ENCODE data around the gene MRPS18C.
A peak's percentile ranks its signal among the peaks of the same experiment; 100 is the strongest.

MRPS18C gene

DNA sequence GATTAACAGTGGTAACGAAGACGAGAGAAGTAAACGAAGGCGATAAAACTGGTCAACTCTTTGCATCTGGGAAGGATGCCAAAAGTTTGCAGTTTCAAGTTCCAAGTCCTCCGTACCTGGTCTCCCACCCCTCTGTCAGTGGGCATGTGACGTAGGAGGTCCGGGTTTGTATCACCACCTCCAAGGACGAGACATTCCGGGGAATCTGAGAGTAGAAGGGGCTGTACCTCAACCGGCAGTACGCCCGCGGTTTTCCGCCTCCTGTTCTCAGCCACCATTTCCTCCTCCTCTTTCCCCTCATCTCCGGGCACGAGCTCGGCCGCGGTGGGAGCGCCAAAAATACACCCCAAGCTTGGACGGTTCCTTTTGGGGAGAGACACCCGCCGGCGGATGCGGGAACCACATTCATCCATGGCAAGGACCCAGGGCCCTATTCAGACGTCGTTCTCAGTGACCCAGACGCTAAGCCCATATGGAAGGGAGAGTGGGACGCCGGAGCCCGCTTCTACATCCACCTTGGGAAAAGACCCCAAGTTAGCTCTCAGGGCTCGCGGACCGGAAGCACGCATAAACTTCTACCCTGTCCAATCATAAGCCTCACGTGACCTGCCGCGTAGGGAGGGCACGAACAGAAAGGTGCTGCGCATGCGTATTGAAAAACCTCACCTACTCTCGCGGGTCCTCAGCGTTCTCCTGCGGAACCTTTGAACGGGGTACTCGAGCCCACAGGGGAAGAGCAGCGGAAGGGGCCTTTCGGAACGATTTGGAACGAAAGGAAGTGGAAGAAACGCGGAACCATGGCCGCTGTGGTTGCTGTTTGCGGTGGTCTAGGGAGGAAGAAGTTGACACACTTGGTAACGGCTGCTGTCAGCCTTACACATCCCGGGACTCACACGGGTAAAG, at the start of gene MRPS18C, which contains the start of gene HELQ:
Gene MRPS18C, plus strand, starts transcription at position 778 of the 903 bp plus-strand sequence. Its CDS starts 20 bp downstream, at position 798.
Gene HELQ, minus strand, starts transcription at position 543 of the 903 bp plus-strand sequence. Its CDS starts 130 bp downstream, at position 413.
- Histone ChIP-seq H2AFZ (ENCODE audit: low read length) (peak within 1 kb of the TSS; percentile 97), H3K4me1 (ENCODE audit: low read length) (peaks cover 10% of the 10 kb centered on the region), H3K4me2 (ENCODE audit: low read depth, low read length) (peak within 1 kb of the TSS; percentile 87), H3K36me3 (replicated peaks; ENCODE audit: insufficient read depth, low read length) (peaks cover 4% of the 10 kb centered on the region), H3K27ac (ENCODE audit: low read length) (peak within 1 kb of the TSS; percentile 86), H3F3A (ENCODE audit: insufficient read depth, low read length) (no peaks in the 10 kb centered on the region), H3K9ac (ENCODE audit: low read length) (peak within 1 kb of the TSS; percentile 90), H3K9me3 (replicated peaks; ENCODE audit: insufficient read depth, low read length) (no peaks in the 10 kb centered on the region), H4K20me1 (ENCODE audit: insufficient read depth, low read length) (no peaks in the 10 kb centered on the region), H3K4me3 (ENCODE audit: low read length) (peak within 1 kb of the TSS; percentile 99), H3K79me2 (ENCODE audit: low read length) (peaks cover 50% of the 10 kb centered on the region), H3K9me2 (replicated peaks; ENCODE audit: insufficient read depth, low read length) (no peaks in the 10 kb centered on the region), H3K27me3 (replicated peaks; ENCODE audit: insufficient read depth, low read length) (no peaks in the 10 kb centered on the region)
- TF ChIP-seq, protein P1, sequence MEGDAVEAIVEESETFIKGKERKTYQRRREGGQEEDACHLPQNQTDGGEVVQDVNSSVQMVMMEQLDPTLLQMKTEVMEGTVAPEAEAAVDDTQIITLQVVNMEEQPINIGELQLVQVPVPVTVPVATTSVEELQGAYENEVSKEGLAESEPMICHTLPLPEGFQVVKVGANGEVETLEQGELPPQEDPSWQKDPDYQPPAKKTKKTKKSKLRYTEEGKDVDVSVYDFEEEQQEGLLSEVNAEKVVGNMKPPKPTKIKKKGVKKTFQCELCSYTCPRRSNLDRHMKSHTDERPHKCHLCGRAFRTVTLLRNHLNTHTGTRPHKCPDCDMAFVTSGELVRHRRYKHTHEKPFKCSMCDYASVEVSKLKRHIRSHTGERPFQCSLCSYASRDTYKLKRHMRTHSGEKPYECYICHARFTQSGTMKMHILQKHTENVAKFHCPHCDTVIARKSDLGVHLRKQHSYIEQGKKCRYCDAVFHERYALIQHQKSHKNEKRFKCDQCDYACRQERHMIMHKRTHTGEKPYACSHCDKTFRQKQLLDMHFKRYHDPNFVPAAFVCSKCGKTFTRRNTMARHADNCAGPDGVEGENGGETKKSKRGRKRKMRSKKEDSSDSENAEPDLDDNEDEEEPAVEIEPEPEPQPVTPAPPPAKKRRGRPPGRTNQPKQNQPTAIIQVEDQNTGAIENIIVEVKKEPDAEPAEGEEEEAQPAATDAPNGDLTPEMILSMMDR (IDR thresholded peaks at IDR 0.05; ENCODE audit: low read length): peak; percentile 32; the same call in 1 of the 2 replicates
- no peak for TF ChIP-seq EZH2 (optimal IDR thresholded peaks at IDR 0.05; ENCODE audit: low read depth, low read length)
- no peak for TF ChIP-seq EZH2phosphoT487 (IDR thresholded peaks at IDR 0.05; ENCODE audit: low read length)
- DNase-seq: peak; percentile 99

DNA sequence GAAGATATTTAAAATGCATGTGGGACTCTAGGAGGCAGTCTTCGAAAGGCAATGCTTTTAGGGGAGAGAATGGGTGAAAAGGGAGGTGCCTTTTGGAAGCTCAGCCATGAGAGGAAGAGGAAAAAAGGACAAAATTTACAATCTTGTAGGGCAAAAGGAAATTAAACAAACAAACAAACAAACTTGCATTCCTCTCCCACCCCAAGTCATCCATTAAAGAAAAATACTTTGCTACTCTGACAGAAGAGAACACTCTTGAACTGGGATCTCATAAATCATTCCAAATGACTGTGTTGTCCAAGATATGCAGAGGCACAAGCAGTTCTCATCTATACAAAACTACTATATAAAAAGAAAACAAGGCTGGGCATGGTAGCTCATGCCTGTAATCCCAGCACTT, 47.0 kb upstream of the MRPS18C start:
- no peaks in the 10 kb centered on the region for H3K9me2 ChIP-seq (replicated peaks; ENCODE audit: insufficient read depth, low read length)
- H3K36me3 ChIP-seq (replicated peaks; ENCODE audit: insufficient read depth, low read length): 0 out of 2 replicates have a peak, but pooled peaks cover 2% of the 10 kb centered on the region
- H2AFZ ChIP-seq (ENCODE audit: low read length): no peak overlapping the region
- no peaks in the 10 kb centered on the region for H3F3A ChIP-seq (ENCODE audit: insufficient read depth, low read length)
- H3K27ac ChIP-seq (ENCODE audit: low read length): no peak overlapping the region
- H3K9me3 ChIP-seq (replicated peaks; ENCODE audit: insufficient read depth, low read length): no peaks in the 10 kb centered on the region
- no peaks in the 10 kb centered on the region for H3K79me2 ChIP-seq (ENCODE audit: low read length)
- H3K4me3 ChIP-seq (ENCODE audit: low read length): no peak overlapping the region
- H3K9ac ChIP-seq (ENCODE audit: low read length): no peak overlapping the region
- H4K20me1 ChIP-seq (ENCODE audit: insufficient read depth, low read length): no peaks in the 10 kb centered on the region
- no peak for DNase-seq
- no peaks in the 10 kb centered on the region for H3K4me1 ChIP-seq (ENCODE audit: low read length)
- no peaks in the 10 kb centered on the region for H3K27me3 ChIP-seq (replicated peaks; ENCODE audit: insufficient read depth, low read length)
- no peak overlapping the region for H3K4me2 ChIP-seq (ENCODE audit: low read depth, low read length)
- TF ChIP-seq EZH2phosphoT487 (IDR thresholded peaks at IDR 0.05; ENCODE audit: low read length): no peak
- TF ChIP-seq EZH2 (optimal IDR thresholded peaks at IDR 0.05; ENCODE audit: low read depth, low read length): no peak
- TF ChIP-seq, protein P1 (IDR thresholded peaks at IDR 0.05; ENCODE audit: low read length): no peak

DNA sequence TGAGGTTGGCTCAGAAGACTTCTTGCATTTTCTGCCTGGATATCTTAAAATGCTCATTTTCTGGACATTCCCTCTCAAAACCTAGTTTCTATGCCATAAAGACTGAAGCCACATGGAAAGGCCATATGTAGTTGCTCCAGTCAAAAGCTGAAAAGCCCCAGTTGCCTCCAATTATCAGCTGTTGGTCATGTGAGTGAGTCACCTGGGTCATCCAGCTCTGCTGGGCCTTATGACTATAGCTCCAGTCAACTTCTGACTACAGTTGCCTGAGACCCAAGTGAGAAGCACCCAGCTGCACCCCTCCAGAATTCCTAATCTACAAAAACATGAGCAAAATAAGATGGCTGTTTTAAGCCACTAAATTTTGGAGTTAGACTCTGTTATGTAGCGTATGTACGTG, 42.2 kb upstream of the MRPS18C start:
- H3K9me3 ChIP-seq (replicated peaks; ENCODE audit: insufficient read depth, low read length): no peaks in the 10 kb centered on the region
- H3K79me2 ChIP-seq (ENCODE audit: low read length): no peaks in the 10 kb centered on the region
- no peak overlapping the region for H3K4me2 ChIP-seq (ENCODE audit: low read depth, low read length)
- H3K9me2 ChIP-seq (replicated peaks; ENCODE audit: insufficient read depth, low read length): no peaks in the 10 kb centered on the region
- no peak overlapping the region for H3K4me3 ChIP-seq (ENCODE audit: low read length)
- H4K20me1 ChIP-seq (ENCODE audit: insufficient read depth, low read length): no peaks in the 10 kb centered on the region
- TF ChIP-seq, protein P1 (IDR thresholded peaks at IDR 0.05; ENCODE audit: low read length): no peak
- TF ChIP-seq EZH2 (optimal IDR thresholded peaks at IDR 0.05; ENCODE audit: low read depth, low read length) (no peak), EZH2phosphoT487 (IDR thresholded peaks at IDR 0.05; ENCODE audit: low read length) (no peak)
- DNase-seq: no peak
- no peak overlapping the region for H3K27ac ChIP-seq (ENCODE audit: low read length)
- no peak overlapping the region for H2AFZ ChIP-seq (ENCODE audit: low read length)
- H3K36me3 ChIP-seq (replicated peaks; ENCODE audit: insufficient read depth, low read length): no peaks in the 10 kb centered on the region; the same call in 1 of the 2 replicates
- no peaks in the 10 kb centered on the region for H3K4me1 ChIP-seq (ENCODE audit: low read length)
- H3F3A ChIP-seq (ENCODE audit: insufficient read depth, low read length): no peaks in the 10 kb centered on the region
- H3K27me3 ChIP-seq (replicated peaks; ENCODE audit: insufficient read depth, low read length): no peaks in the 10 kb centered on the region
- no peak overlapping the region for H3K9ac ChIP-seq (ENCODE audit: low read length)

Data from MM.1S (cell line).